ENCODE measurements around the gene KDM1B.

The KDM1B gene

DNA sequence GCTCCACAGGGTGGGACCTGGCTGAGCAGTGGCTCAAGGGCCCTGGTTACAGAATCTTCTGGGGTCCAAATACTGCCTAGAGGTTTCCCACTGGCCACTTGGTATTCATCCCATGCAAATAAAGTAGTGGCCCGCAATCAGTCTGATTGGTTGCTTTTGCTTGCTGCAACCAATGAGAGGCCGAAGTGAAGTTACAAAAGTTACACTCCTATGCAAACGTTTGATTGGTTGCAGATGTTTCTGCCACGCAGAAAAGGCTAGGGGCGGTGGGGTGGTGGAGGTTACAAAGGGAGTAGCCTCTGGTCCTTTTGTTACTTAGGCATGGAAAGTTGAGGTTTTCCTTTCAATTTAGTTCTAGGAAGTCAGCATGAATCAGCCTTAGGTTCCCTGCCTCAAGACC lies 29.1 kb upstream of the KDM1B start:
- Histone ChIP-seq H3F3A (ENCODE audit: insufficient read depth, low read length) (no peaks in the 10 kb centered on the region), H3K4me1 (ENCODE audit: low read length) (no peaks in the 10 kb centered on the region), H3K4me2 (ENCODE audit: low read depth, low read length) (no peak overlapping the region), H3K27me3 (replicated peaks; ENCODE audit: insufficient read depth, low read length) (no peaks in the 10 kb centered on the region), H3K9me3 (replicated peaks; ENCODE audit: insufficient read depth, low read length) (no peaks in the 10 kb centered on the region), H3K9me2 (replicated peaks; ENCODE audit: insufficient read depth, low read length) (no peaks in the 10 kb centered on the region), H3K4me3 (ENCODE audit: low read length) (no peak overlapping the region), H2AFZ (ENCODE audit: low read length) (no peak overlapping the region), H3K36me3 (replicated peaks; ENCODE audit: insufficient read depth, low read length) (no peaks in the 10 kb centered on the region), H3K9ac (ENCODE audit: low read length) (no peak overlapping the region), H4K20me1 (ENCODE audit: insufficient read depth, low read length) (no peaks in the 10 kb centered on the region), H3K27ac (ENCODE audit: low read length) (no peak overlapping the region), H3K79me2 (ENCODE audit: low read length) (no peaks in the 10 kb centered on the region)
- DNase-seq, result no peak
- no peak for TF ChIP-seq EZH2phosphoT487 (IDR thresholded peaks at IDR 0.05; ENCODE audit: low read length)
- no peak for TF ChIP-seq EZH2 (optimal IDR thresholded peaks at IDR 0.05; ENCODE audit: low read depth, low read length)
- TF ChIP-seq, protein P1, sequence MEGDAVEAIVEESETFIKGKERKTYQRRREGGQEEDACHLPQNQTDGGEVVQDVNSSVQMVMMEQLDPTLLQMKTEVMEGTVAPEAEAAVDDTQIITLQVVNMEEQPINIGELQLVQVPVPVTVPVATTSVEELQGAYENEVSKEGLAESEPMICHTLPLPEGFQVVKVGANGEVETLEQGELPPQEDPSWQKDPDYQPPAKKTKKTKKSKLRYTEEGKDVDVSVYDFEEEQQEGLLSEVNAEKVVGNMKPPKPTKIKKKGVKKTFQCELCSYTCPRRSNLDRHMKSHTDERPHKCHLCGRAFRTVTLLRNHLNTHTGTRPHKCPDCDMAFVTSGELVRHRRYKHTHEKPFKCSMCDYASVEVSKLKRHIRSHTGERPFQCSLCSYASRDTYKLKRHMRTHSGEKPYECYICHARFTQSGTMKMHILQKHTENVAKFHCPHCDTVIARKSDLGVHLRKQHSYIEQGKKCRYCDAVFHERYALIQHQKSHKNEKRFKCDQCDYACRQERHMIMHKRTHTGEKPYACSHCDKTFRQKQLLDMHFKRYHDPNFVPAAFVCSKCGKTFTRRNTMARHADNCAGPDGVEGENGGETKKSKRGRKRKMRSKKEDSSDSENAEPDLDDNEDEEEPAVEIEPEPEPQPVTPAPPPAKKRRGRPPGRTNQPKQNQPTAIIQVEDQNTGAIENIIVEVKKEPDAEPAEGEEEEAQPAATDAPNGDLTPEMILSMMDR (IDR thresholded peaks at IDR 0.05; ENCODE audit: low read length), result no peak

DNA sequence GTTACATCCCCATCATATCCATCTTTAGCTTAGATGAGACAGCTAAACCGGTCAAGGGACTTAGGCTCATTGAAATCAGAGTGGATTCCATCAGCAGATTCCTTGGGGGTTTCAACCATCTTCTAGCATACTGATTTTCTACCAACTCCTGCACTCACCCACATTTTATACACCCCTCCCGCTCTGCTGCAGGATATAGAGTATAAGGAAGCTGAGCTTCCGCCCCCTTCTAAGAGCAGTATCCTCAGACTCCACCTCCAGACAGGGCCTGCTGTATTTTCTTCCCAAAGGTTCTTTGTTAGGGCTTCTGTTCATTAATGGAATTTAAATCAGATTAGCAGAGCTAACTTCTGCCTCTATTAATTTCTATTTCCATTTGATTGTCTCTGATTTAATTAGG lies 22.9 kb upstream of the KDM1B start:
- Histone ChIP-seq H3K4me3 (ENCODE audit: low read length) (no peak overlapping the region), H3K4me1 (ENCODE audit: low read length) (no peaks in the 10 kb centered on the region), H3K36me3 (replicated peaks; ENCODE audit: insufficient read depth, low read length) (no peaks in the 10 kb centered on the region), H3K79me2 (ENCODE audit: low read length) (no peaks in the 10 kb centered on the region), H4K20me1 (ENCODE audit: insufficient read depth, low read length) (no peaks in the 10 kb centered on the region), H2AFZ (ENCODE audit: low read length) (no peak overlapping the region), H3K4me2 (ENCODE audit: low read depth, low read length) (no peak overlapping the region), H3K9me3 (replicated peaks; ENCODE audit: insufficient read depth, low read length) (no peaks in the 10 kb centered on the region), H3F3A (ENCODE audit: insufficient read depth, low read length) (no peaks in the 10 kb centered on the region), H3K27ac (ENCODE audit: low read length) (no peak overlapping the region), H3K9me2 (replicated peaks; ENCODE audit: insufficient read depth, low read length) (no peaks in the 10 kb centered on the region), H3K27me3 (replicated peaks; ENCODE audit: insufficient read depth, low read length) (no peaks in the 10 kb centered on the region), H3K9ac (ENCODE audit: low read length) (no peak overlapping the region)
- TF ChIP-seq EZH2phosphoT487 (IDR thresholded peaks at IDR 0.05; ENCODE audit: low read length) (no peak), EZH2 (optimal IDR thresholded peaks at IDR 0.05; ENCODE audit: low read depth, low read length) (no peak)
- TF ChIP-seq, protein P1 (IDR thresholded peaks at IDR 0.05; ENCODE audit: low read length), result no peak
- DNase-seq, result no peak

DNA sequence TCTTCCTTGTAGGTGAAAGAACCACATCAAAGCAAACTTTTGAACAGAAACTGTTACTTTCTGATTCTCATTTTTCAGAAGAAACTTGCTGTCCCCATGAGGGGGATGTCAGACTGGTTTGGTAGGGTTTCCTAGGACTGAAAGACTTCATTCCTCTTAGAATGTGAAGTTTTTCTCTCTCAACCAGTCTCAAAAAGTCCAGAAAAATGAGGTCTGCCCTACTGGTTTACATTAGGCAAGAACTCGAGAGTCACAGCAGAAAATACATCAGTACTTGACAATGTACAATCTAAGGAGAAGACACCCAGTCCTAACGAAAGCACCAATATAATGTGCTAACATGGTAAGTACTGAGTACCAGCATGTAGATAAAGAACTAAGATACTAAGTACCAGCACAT lies 20.1 kb upstream of the KDM1B start:
- Histone ChIP-seq H3K79me2 (ENCODE audit: low read length) (no peaks in the 10 kb centered on the region), H3K9me3 (replicated peaks; ENCODE audit: insufficient read depth, low read length) (no peaks in the 10 kb centered on the region), H3K9me2 (replicated peaks; ENCODE audit: insufficient read depth, low read length) (no peaks in the 10 kb centered on the region), H3F3A (ENCODE audit: insufficient read depth, low read length) (no peaks in the 10 kb centered on the region), H3K27me3 (replicated peaks; ENCODE audit: insufficient read depth, low read length) (no peaks in the 10 kb centered on the region), H3K9ac (ENCODE audit: low read length) (no peak overlapping the region), H2AFZ (ENCODE audit: low read length) (no peak overlapping the region), H3K27ac (ENCODE audit: low read length) (no peak overlapping the region), H3K4me2 (ENCODE audit: low read depth, low read length) (no peak overlapping the region), H3K36me3 (replicated peaks; ENCODE audit: insufficient read depth, low read length) (no peaks in the 10 kb centered on the region), H4K20me1 (ENCODE audit: insufficient read depth, low read length) (no peaks in the 10 kb centered on the region), H3K4me3 (ENCODE audit: low read length) (no peak overlapping the region), H3K4me1 (ENCODE audit: low read length) (no peaks in the 10 kb centered on the region)
- DNase-seq, result no peak
- TF ChIP-seq EZH2 (optimal IDR thresholded peaks at IDR 0.05; ENCODE audit: low read depth, low read length), result no peak
- TF ChIP-seq EZH2phosphoT487 (IDR thresholded peaks at IDR 0.05; ENCODE audit: low read length), result no peak
- TF ChIP-seq, protein P1 (IDR thresholded peaks at IDR 0.05; ENCODE audit: low read length), result no peak
